ENCODE data around the gene INTS11.

INTS11 gene

GRCh38 chr1:1299686-1300351 is 24.6 kb downstream of the INTS11 start:
- DNase-seq (ENCODE audit: low spot score): no peak

GRCh38 chr1:1298861-1299685 is 25.4 kb downstream of the INTS11 start:
- DNase-seq (ENCODE audit: low spot score): peak; percentile 29

- DNase-seq (ENCODE audit: low spot score): no peak
Measured at GRCh38 chr1:1297802-1298424, 26.5 kb downstream of the INTS11 start.

- no peak for DNase-seq (ENCODE audit: low spot score)
Measured at GRCh38 chr1:1296070-1297061, 28.1 kb downstream of the INTS11 start.

- DNase-seq (ENCODE audit: low spot score): no peak
Measured at GRCh38 chr1:1295154-1295923, 29.1 kb downstream of the INTS11 start.

GRCh38 chr1:1294250-1294890 is 30.1 kb downstream of the INTS11 start:
- DNase-seq (ENCODE audit: low spot score): no peak

- DNase-seq (ENCODE audit: low spot score): no peak
Measured at GRCh38 chr1:1293263-1294249, 30.9 kb downstream of the INTS11 start.

GRCh38 chr1:1292851-1293250 is 31.6 kb downstream of the INTS11 start:
- no peak for DNase-seq (ENCODE audit: low spot score)

GRCh38 chr1:1292442-1292779 is 32.0 kb downstream of the INTS11 start:
- DNase-seq (ENCODE audit: low spot score): no peak

GRCh38 chr1:1291548-1292441 is 32.7 kb downstream of the INTS11 start:
- DNase-seq (ENCODE audit: low spot score): no peak

- DNase-seq (ENCODE audit: low spot score): no peak
Measured at GRCh38 chr1:1291023-1291528, 33.4 kb downstream of the INTS11 start.

GRCh38 chr1:1290238-1290731 is 34.2 kb downstream of the INTS11 start:
- DNase-seq (ENCODE audit: low spot score): no peak

GRCh38 chr1:1287288-1288110 is 37.0 kb downstream of the INTS11 start:
- DNase-seq (ENCODE audit: low spot score): no peak

- no peak for DNase-seq (ENCODE audit: low spot score)
Measured at GRCh38 chr1:1286313-1287261, 37.9 kb downstream of the INTS11 start.

GRCh38 chr1:1285611-1286311 is 38.7 kb downstream of the INTS11 start:
- no peak for DNase-seq (ENCODE audit: low spot score)
